GM19035 (cell line): ENCODE results near the gene PLPPR1.
"Not testable (repeated sequence)": the region's sequence is repeated elsewhere in the genome, so short reads cannot be mapped to it uniquely, and the experiment has no call there.

ENCODE experiments used
- ATAC-seq: cut with Tn5 transposase; IDR thresholded peaks from one replicate; pipeline ENCODE4 v1.9.1; 2021; ENCODE audit not compliant: unreplicated experiment

The PLPPR1 gene

GRCh38 chr9:101028346-101029314 is at the start of gene PLPPR1:
Gene PLPPR1, plus strand, starts transcription at chr9:101028727.
- ATAC-seq = no peak

- ATAC-seq = no peak
These were observed 38.8 kb upstream of the PLPPR1 start for GRCh38 chr9:100989731-100990130.

- no peak for ATAC-seq
These were observed 37.7 kb upstream of the PLPPR1 start for GRCh38 chr9:100990605-100991381.

DNA sequence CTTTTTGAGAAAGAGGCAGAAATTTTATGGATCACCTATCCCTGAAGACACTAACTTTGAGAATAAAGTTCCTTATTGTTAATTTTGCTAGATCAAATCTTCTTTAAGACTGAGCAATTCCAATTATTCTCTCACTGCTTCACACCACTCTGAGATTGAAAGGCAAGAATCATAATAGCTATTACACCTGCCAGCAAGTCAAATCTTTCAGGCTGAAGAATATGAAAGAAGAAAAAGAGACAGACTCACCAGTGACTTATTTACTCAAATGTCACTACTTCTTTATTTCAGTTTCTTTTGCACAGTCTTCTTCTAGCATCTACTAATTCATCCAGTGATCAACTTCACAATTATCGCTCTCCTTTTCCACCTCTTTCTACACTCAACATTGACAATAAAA is 35.9 kb upstream of the PLPPR1 start:
- no peak for ATAC-seq

GRCh38 chr9:100999906-101000544 is 28.5 kb upstream of the PLPPR1 start:
- ATAC-seq = no peak

DNA sequence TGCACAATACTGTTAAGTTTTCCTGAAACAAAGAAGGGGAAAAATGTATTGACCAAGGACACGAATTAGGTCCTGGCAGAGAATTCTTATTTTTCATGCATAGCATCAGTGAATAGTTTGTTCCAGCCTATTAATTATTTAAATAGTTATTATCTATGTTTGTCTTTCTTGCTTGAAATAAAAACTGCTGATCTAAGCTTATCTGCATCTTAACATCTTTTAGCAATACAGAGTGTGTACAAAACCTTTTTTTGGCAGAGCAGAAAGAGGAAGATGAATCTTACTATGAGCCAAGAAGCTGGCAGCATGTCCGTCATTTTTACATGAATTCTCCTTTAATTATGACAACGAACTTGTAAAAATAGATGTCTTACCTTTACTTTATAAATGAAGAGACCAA is 23.3 kb upstream of the PLPPR1 start:
- no peak for ATAC-seq

DNA sequence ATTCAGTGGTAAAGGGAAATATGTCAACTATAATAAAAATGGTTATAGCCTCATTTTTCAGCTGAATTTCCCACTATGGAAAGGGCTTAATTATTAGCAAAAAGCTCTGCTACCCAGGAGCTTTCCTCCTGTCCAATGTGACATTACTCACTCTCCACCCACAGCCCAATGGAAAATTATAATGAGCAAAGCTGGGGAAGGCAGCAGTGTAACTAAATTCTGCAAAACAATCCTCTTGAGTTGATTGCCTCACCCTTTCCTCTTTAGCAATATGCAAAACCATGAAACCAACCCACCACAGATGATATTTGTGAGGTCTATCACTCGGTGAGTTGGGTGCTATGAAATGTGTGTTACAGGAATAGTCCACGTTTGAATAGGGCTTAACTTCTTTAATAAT is 14.0 kb upstream of the PLPPR1 start:
- ATAC-seq = no peak

DNA sequence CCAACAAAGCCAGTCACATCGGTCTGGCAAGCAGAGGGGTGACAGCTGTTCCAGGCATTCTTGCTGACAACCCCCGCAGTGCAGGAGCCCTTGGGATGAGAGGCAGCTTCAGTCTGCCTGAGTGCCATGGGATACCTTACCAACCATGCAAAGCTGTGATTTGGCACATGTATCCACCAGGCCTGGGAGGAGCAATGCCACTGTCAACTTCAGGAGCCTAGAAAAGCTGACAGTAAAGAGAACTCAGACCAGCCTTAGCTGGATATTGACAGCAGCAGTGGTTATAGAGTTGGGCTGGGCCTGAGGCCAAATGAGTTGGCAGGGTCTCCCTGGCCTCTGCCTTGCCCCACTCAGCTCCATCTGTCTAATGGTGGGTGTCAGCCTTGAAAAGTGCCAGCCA is 10.1 kb upstream of the PLPPR1 start:
- ATAC-seq = no peak

GRCh38 chr9:101022704-101023103 is 5.8 kb upstream of the PLPPR1 start:
- no peak for ATAC-seq

DNA sequence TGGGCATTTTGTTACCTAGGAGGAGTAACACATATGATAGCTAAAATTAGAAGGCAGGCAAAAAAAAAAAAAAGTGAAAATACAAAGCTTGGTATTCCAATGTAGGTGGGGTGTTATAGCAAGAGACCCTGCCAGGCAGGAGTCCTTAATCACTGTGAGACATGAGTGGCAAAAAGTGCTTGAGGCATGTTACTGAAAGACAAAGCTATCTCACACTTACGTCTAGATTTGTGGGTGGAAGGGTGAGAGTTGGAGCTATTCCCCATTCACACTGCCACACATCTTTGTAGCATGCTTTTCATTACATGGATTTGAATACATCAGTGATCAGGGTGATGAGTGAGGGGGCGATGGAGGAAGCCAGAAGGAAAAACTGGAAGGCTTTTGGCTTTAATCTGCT is 2.6 kb upstream of the PLPPR1 start:
- no peak for ATAC-seq

GRCh38 chr9:101026824-101027223 is 1.7 kb upstream of the PLPPR1 start:
- no peak for ATAC-seq

DNA sequence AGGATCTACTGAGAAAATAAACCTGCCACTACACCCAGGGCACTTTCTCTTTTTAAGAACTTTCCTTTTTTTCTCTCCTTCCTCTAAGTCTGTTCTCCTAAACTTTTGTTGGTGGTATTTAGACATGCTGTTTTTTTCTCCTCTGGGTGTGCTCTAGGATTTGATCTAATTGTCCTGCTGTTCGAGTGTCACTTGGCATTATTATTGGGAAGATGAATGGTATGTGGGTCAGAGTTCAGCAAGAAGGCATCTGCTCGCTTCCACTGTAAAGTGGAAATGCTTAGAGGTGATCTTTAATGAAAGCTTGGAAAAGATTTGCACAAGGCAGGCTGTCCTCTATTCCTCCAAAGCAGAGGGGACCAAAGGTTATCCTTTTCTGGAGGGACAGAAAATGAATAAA is 1.3 kb upstream of the PLPPR1 start:
- no peak for ATAC-seq

DNA sequence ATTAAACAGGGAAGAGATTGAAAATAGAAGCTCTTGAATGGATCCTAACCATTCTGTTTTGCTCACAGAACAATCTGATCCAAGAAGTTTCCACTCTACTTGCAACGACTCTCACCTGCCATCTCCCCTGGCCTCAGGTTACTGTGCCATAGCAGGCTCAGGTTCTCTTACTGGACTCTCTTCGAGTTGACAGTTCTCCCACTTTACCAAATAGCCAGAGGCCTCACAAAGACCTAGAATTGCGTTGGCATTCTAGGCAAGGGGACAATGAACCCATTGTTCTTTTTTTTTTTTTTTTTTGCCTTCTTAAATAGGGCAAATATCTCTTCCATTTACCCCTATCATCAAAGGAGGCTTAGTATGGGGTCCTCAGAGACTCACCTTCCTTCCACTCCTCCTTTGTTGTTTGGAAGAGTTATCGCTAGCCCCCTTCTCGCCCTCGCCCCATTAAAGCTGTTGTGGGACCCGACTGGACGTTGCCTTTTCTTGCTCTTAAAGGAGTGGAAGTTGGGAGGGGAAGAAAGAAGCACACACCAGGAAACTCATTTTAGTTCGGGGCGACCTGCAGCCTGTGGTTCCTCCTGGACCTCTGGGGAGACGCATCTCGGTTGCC is 688 bp upstream of the PLPPR1 start:
- no peak for ATAC-seq

DNA sequence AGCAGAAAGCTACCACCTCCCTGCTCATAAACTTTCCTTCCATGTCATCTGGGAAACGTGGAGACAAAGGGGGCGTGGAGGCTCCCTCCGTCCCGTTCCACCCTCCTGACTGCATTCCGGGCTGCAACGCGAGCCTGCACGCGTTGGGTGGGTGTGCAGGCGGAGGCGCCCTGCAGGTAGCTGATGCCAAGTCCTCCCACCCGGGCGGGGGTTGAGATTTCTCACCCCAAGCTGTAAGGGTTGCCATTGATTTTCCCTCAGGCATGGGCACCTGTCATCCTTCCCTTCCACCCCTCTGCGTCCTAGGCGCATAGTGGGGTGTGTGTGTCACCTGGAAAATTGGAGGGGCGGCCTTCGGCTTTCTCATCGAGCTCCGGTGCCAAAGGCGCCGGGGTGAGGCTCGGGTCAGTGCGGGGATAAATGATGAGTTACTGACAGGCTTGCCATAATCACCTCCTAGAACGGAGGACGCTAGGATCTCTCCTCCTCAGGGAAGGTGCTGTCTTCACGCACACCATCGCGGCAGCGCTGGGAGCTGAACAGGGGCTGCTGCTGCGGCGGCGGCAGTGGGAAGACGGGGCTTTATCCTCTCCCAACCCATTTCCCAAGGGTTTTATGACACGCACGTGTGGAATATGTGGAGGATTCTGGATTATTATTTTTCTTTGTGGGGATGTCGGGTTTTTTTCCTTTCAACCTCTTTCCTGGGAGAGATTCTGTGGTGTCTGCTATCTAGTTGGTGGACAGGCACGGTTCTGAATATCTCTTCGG is 973 bp downstream of the PLPPR1 start:
- ATAC-seq = no peak

DNA sequence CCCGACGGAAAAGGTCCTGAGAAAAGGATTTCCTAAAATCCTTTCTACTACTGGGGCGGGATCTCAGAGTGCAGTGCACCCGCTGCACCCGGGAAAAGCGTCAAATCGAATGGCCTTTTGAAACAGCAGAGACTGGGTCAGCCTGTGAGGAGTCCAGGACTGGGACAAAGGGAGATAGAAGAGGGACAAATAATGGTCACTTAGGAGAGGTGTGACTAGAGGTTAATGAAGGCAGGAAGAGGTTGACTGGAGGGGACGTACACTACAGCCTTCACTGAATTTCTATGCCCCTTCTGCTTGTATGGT is 1.5 kb downstream of the PLPPR1 start:
- no peak for ATAC-seq

DNA sequence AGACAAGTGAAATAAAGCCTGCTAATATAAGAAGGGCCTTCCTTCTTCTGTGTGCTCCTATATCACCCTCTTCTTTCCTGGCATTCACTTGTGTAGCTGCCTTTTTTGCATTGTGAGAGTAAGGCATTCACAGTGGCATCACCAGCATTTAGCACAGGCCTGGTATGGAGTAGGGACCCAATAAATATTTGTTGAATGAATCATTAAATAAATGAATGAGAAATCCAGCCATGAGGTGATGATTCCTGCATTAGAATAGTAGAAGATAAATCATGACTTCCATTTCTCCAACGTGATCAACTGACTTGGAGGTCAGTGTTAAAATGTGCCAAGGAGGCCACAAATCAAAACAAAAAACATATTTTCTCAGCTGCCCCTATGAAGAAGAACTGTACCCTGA is 3.9 kb downstream of the PLPPR1 start:
- no peak for ATAC-seq

GRCh38 chr9:101034222-101034621 is 5.7 kb downstream of the PLPPR1 start:
- ATAC-seq = no peak

- no peak for ATAC-seq
These were observed 6.6 kb downstream of the PLPPR1 start for GRCh38 chr9:101035098-101035497.

DNA sequence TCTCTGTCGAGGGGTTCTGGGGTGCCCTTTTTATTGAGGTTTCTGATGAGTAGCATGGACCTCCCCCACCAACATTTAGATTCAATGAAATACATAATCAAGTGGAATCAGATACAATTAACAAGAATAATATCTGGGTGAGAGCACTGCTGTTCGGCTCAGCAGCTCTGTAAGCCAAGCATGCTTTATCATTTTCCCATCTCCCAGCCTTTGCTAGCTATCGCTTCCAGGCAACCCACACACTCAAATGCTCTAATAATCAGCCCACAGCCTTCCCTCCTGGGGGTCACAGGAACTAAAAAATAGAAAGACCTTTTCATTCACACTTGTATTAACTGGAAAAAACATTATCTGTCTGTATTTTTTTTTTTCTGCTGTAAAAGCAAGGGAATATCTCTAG is 8.9 kb downstream of the PLPPR1 start:
- ATAC-seq = no peak

DNA sequence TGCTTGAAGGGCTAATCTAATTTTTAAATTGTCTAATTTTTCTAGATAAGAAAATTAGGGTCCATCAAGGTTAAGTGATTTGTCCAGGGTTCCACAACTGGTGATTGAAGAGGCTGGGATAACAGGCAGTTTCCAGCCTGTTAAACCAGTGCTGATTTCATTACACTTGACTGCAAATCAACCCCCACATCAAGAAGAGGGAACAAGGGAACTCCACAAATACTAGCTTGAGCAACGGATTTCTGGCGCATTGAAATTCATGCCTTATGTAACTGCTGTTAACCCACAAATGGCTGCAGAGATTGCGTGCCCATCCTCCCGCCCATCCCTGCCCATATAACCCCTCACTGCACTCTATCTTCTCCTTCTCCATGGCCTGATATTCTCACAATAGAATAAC is 10.0 kb downstream of the PLPPR1 start:
- no peak for ATAC-seq

- not testable (repeated sequence) for ATAC-seq
These were observed 11.1 kb downstream of the PLPPR1 start for GRCh38 chr9:101039581-101039980.
